ENCODE results near the gene DPAGT1.

The DPAGT1 gene

DNA sequence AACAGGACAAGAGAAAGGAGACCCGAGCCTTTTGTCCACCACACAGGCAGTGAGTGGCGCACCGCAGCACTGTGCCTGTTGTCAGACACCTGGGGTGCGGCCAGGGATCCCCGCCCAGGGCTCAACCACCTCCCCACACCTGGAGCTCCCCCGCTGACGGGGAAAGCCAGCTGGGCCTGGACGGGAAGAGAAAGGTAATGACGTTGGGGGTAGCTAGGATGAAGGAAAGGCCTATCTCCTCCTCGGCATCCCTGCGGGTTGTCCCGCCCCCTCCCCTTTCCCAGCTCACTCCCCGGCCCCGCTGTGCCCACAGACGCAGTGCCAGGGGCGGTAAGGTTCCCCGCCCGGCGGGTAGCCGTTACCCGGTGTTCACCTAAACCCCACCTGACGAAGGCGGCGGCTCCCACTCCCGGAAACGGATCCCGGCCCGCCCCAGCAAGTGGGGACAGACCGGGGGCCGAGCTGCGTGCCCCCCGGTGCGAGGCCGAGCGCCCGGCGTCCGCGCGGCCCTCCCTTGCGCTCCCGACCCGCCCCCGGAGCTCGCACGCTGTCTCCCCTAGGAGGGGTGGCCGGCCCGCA lies 45.1 kb downstream of the DPAGT1 start:
- H3K4me1 ChIP-seq (ENCODE audit: control insufficient read depth, insufficient read depth, low read length): peaks cover 20% of the 10 kb centered on the region
- peak overlapping the region; percentile 79 to 85 for H3K4me3 ChIP-seq (ENCODE audit: low read length in 2 of 2)

GRCh38 chr11:119055901-119056300 lies 45.8 kb downstream of the DPAGT1 start:
- peak overlapping the region; percentile 82 for H3K9ac ChIP-seq (ENCODE audit: low read length in 2 of 2)
- no peaks in the 10 kb centered on the region for H3K27me3 ChIP-seq (ENCODE audit: control insufficient read depth in 1 of 2, insufficient read depth in 2 of 2, low read length in 2 of 2)
- H3K9me3 ChIP-seq (ENCODE audit: control insufficient read depth in 2 of 2, low read length in 2 of 2): no peaks in the 10 kb centered on the region
- peak overlapping the region; percentile 79 to 85 for H3K4me3 ChIP-seq (ENCODE audit: low read length in 2 of 2)
- peak overlapping the region; percentile 2 for H3K27ac ChIP-seq (ENCODE audit: low read length)
- H3K4me1 ChIP-seq (ENCODE audit: control insufficient read depth, insufficient read depth, low read length): peaks cover 20% of the 10 kb centered on the region
- H3K36me3 ChIP-seq (ENCODE audit: control insufficient read depth in 2 of 2, insufficient read depth in 2 of 2, low read length in 2 of 2): peaks cover 38 to 39% of the 10 kb centered on the region in 2 donors

More for the DNA sequence above, 45.1 kb downstream of the DPAGT1 start:
- peak overlapping the region; percentile 82 for H3K9ac ChIP-seq (ENCODE audit: low read length in 2 of 2)
- peaks cover 32 to 35% of the 10 kb centered on the region in 2 donors for H3K36me3 ChIP-seq (ENCODE audit: control insufficient read depth in 2 of 2, insufficient read depth in 2 of 2, low read length in 2 of 2)
- H3K27ac ChIP-seq (ENCODE audit: low read length): peak overlapping the region; percentile 71
- no peaks in the 10 kb centered on the region for H3K27me3 ChIP-seq (ENCODE audit: control insufficient read depth in 1 of 2, insufficient read depth in 2 of 2, low read length in 2 of 2)
- no peaks in the 10 kb centered on the region for H3K9me3 ChIP-seq (ENCODE audit: control insufficient read depth in 2 of 2, low read length in 2 of 2)

GRCh38 chr11:119054418-119054817 lies 47.2 kb downstream of the DPAGT1 start:
- Histone ChIP-seq H3K36me3 (ENCODE audit: control insufficient read depth in 2 of 2, insufficient read depth in 2 of 2, low read length in 2 of 2) (peaks cover 44 to 47% of the 10 kb centered on the region in 2 donors), H3K9ac (ENCODE audit: low read length in 2 of 2) (no peak overlapping the region), H3K27me3 (ENCODE audit: control insufficient read depth in 1 of 2, insufficient read depth in 2 of 2, low read length in 2 of 2) (no peaks in the 10 kb centered on the region), H3K4me1 (ENCODE audit: control insufficient read depth, insufficient read depth, low read length) (peaks cover 20% of the 10 kb centered on the region), H3K27ac (ENCODE audit: low read length) (no peak overlapping the region), H3K4me3 (ENCODE audit: low read length in 2 of 2) (no peak overlapping the region), H3K9me3 (ENCODE audit: control insufficient read depth in 2 of 2, low read length in 2 of 2) (no peaks in the 10 kb centered on the region)

- Histone ChIP-seq H3K27ac (ENCODE audit: low read length) (no peak overlapping the region), H3K27me3 (ENCODE audit: control insufficient read depth in 1 of 2, insufficient read depth in 2 of 2, low read length in 2 of 2) (no peaks in the 10 kb centered on the region), H3K9me3 (ENCODE audit: control insufficient read depth in 2 of 2, low read length in 2 of 2) (no peaks in the 10 kb centered on the region), H3K4me1 (ENCODE audit: control insufficient read depth, insufficient read depth, low read length) (peaks cover 14% of the 10 kb centered on the region), H3K36me3 (ENCODE audit: control insufficient read depth in 2 of 2, insufficient read depth in 2 of 2, low read length in 2 of 2) (peaks cover 59 to 69% of the 10 kb centered on the region in 2 donors), H3K4me3 (ENCODE audit: low read length in 2 of 2) (no peak overlapping the region), H3K9ac (ENCODE audit: low read length in 2 of 2) (no peak overlapping the region)
Measured at GRCh38 chr11:119052163-119052814, 49.4 kb downstream of the DPAGT1 start.

DNA sequence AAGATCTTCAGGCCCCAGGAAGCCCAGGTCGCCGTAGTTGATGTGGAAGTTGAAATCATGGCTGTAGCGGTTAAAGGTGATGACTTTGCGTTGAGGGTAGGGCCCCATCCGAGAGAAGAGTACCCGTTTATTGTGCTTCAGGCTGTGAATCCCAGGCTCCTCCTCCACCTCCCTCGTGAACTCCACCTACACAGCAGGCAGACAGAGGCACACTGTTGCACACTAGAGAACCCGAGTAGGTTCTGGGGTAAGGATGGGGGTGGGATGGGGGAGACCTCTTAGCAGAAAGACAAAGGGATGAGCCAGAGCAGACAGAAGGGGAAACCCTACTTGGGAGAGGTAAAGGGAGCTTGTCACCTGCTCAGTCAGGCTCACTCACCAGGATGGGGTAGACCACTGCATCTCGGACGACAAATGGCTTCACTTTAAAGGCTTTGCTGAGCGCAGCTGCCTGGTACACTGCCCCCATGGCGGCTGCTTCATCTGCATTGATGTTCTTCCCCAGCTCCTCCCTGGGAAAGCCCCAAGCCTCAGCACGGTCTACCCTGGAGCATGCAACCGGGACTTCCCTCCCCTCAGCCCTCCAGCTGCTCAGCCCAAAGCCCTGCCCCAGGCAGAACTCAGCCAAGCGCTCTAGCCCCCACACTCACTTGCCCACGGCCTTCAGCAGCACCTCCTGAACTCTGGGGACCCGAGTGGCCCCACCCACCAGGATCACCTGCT lies 50.1 kb downstream of the DPAGT1 start:
- Histone ChIP-seq H3K36me3 (ENCODE audit: control insufficient read depth in 2 of 2, insufficient read depth in 2 of 2, low read length in 2 of 2) (peaks cover 63 to 73% of the 10 kb centered on the region in 2 donors), H3K4me3 (ENCODE audit: low read length in 2 of 2) (no peak overlapping the region), H3K27ac (ENCODE audit: low read length) (no peak overlapping the region), H3K27me3 (ENCODE audit: control insufficient read depth in 1 of 2, insufficient read depth in 2 of 2, low read length in 2 of 2) (no peaks in the 10 kb centered on the region), H3K4me1 (ENCODE audit: control insufficient read depth, insufficient read depth, low read length) (peaks cover 14% of the 10 kb centered on the region), H3K9me3 (ENCODE audit: control insufficient read depth in 2 of 2, low read length in 2 of 2) (no peaks in the 10 kb centered on the region), H3K9ac (ENCODE audit: low read length in 2 of 2) (no peak overlapping the region)

DNA sequence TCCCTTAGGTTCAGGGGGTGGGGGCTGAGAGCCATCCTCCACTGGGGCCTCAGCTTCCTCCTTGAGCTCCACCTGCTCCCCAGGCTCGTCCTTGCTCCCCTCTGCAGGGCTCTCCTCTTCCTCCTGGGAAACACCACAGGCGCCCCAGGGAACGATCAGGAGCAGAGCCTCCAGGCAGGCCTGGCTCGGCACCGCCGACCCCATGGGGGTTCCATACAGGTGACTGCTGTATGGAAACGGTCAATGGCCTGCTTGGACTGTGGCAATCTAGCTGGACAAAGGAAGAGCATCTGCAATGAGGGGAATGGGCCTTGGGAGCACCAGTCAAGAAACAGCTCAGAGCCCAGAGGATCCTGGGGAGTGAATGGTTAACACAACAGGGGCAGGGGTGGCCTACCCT lies 52.6 kb downstream of the DPAGT1 start:
- Histone ChIP-seq H3K9me3 (ENCODE audit: control insufficient read depth in 2 of 2, low read length in 2 of 2) (no peaks in the 10 kb centered on the region), H3K4me1 (ENCODE audit: control insufficient read depth, insufficient read depth, low read length) (no peaks in the 10 kb centered on the region), H3K9ac (ENCODE audit: low read length in 2 of 2) (no peak overlapping the region), H3K4me3 (ENCODE audit: low read length in 2 of 2) (no peak overlapping the region), H3K36me3 (ENCODE audit: control insufficient read depth in 2 of 2, insufficient read depth in 2 of 2, low read length in 2 of 2) (peaks cover 66 to 68% of the 10 kb centered on the region in 2 donors), H3K27me3 (ENCODE audit: control insufficient read depth in 1 of 2, insufficient read depth in 2 of 2, low read length in 2 of 2) (no peaks in the 10 kb centered on the region), H3K27ac (ENCODE audit: low read length) (no peak overlapping the region)

GRCh38 chr11:119048644-119049043 lies 53.0 kb downstream of the DPAGT1 start:
- Histone ChIP-seq H3K9me3 (ENCODE audit: control insufficient read depth in 2 of 2, low read length in 2 of 2) (no peaks in the 10 kb centered on the region), H3K4me3 (ENCODE audit: low read length in 2 of 2) (no peak overlapping the region), H3K9ac (ENCODE audit: low read length in 2 of 2) (no peak overlapping the region), H3K27ac (ENCODE audit: low read length) (no peak overlapping the region), H3K36me3 (ENCODE audit: control insufficient read depth in 2 of 2, insufficient read depth in 2 of 2, low read length in 2 of 2) (peaks cover 61 to 64% of the 10 kb centered on the region in 2 donors), H3K4me1 (ENCODE audit: control insufficient read depth, insufficient read depth, low read length) (no peaks in the 10 kb centered on the region), H3K27me3 (ENCODE audit: control insufficient read depth in 1 of 2, insufficient read depth in 2 of 2, low read length in 2 of 2) (no peaks in the 10 kb centered on the region)

- Histone ChIP-seq H3K27me3 (ENCODE audit: control insufficient read depth in 1 of 2, insufficient read depth in 2 of 2, low read length in 2 of 2) (no peaks in the 10 kb centered on the region), H3K9ac (ENCODE audit: low read length in 2 of 2) (no peak overlapping the region), H3K36me3 (ENCODE audit: control insufficient read depth in 2 of 2, insufficient read depth in 2 of 2, low read length in 2 of 2) (peaks cover 47 to 52% of the 10 kb centered on the region in 2 donors), H3K4me1 (ENCODE audit: control insufficient read depth, insufficient read depth, low read length) (no peaks in the 10 kb centered on the region), H3K27ac (ENCODE audit: low read length) (no peak overlapping the region), H3K9me3 (ENCODE audit: control insufficient read depth in 2 of 2, low read length in 2 of 2) (no peaks in the 10 kb centered on the region), H3K4me3 (ENCODE audit: low read length in 2 of 2) (no peak overlapping the region)
Measured at GRCh38 chr11:119047205-119047604, 54.4 kb downstream of the DPAGT1 start.
